Astrocyte (in vitro differentiated cells and primary cell): ENCODE results near the gene GRIN2A. TPM values are rescaled to one million over a fixed set of nuclear protein-coding genes. Genes with fewer than 3 reads are reported as not detected.

Experiments
- DNase-seq: peaks from one replicate; pipeline ENCODE4 v3.0.0-alpha.2; 2010; ENCODE audit warnings: low read depth
- FAIRE-seq: peaks from 2 replicates; lab custom pipeline; 2011; peaks lifted over from hg19 to GRCh38; lab: Jason Lieb, UNC
- H2AFZ ChIP-seq: 2 replicates; pipeline ENCODE4 v1.6.0; 2012; ENCODE audit warnings: low read depth, low read length, inconsistent platforms
- H3K27ac ChIP-seq: 2 replicates; pipeline ENCODE4 v1.5.1; 2011; ENCODE audit warnings: low read depth, low read length, inconsistent platforms
- H3K27me3 ChIP-seq: 2 replicates; pipeline ENCODE4 v1.6.0; 2011; ENCODE audit warnings: low read length, inconsistent platforms; ENCODE audit not compliant: insufficient read depth
- H3K36me3 ChIP-seq: 2 replicates; pipeline ENCODE4 v1.5.1; 2011; ENCODE audit warnings: low read length, inconsistent platforms; ENCODE audit not compliant: insufficient read depth
- H3K4me1 ChIP-seq: 2 replicates; pipeline ENCODE4 v1.5.1; 2011; ENCODE audit warnings: low read length, inconsistent platforms; ENCODE audit not compliant: insufficient read depth
- H3K4me2 ChIP-seq: 2 replicates; pipeline ENCODE4 v1.6.0; 2012; ENCODE audit warnings: low read length, inconsistent platforms
- H3K4me3 ChIP-seq: 2 replicates; pipeline ENCODE4 v1.5.1; 2011; ENCODE audit warnings: low read depth, mild to moderate bottlenecking, low read length, inconsistent platforms; ENCODE audit not compliant: insufficient read depth
- H3K79me2 ChIP-seq: 2 replicates; pipeline ENCODE4 v1.6.0; 2012; ENCODE audit warnings: mild to moderate bottlenecking, low read length, inconsistent platforms; ENCODE audit not compliant: insufficient read depth
- H3K9ac ChIP-seq: 2 replicates; pipeline ENCODE4 v1.6.0; 2012; ENCODE audit warnings: mild to moderate bottlenecking, low read length, inconsistent platforms
- H3K9me3 ChIP-seq: 2 replicates; pipeline ENCODE4 v1.5.1; 2012; ENCODE audit warnings: low read depth, mild to moderate bottlenecking, low read length, inconsistent platforms; ENCODE audit not compliant: insufficient read depth
- H4K20me1 ChIP-seq: 2 replicates; pipeline ENCODE4 v1.6.0; 2012; ENCODE audit warnings: low read length, inconsistent platforms; ENCODE audit not compliant: insufficient read depth
- H3K27ac Mint-ChIP-seq: one replicate; pipeline ENCODE4 v1.8.0; 2021; ENCODE audit warnings: mild to moderate bottlenecking, mixed read lengths; ENCODE audit not compliant: unreplicated experiment
- H3K27me3 Mint-ChIP-seq: one replicate; pipeline ENCODE4 v1.8.0; 2021; ENCODE audit warnings: low read depth, mixed read lengths; ENCODE audit not compliant: unreplicated experiment
- H3K36me3 Mint-ChIP-seq: one replicate; pipeline ENCODE4 v1.8.0; 2021; ENCODE audit warnings: low read depth, mixed read lengths; ENCODE audit not compliant: unreplicated experiment
- H3K4me1 Mint-ChIP-seq: one replicate; pipeline ENCODE4 v1.8.0; 2021; ENCODE audit warnings: low read depth, mixed read lengths; ENCODE audit not compliant: unreplicated experiment
- H3K4me3 Mint-ChIP-seq: one replicate; pipeline ENCODE4 v1.8.0; 2021; ENCODE audit warnings: mild to moderate bottlenecking, moderate library complexity, mixed read lengths; ENCODE audit not compliant: unreplicated experiment
- H3K9me3 Mint-ChIP-seq: one replicate; pipeline ENCODE4 v1.8.0; 2021; ENCODE audit warnings: mild to moderate bottlenecking, mixed read lengths; ENCODE audit not compliant: unreplicated experiment
- EZH2 ChIP-seq: IDR thresholded peaks from 2 replicates; pipeline ENCODE4 v1.6.1; 2012; ENCODE audit warnings: mild to moderate bottlenecking, low read length, inconsistent platforms; ENCODE audit not compliant: insufficient read depth
- total RNA-seq: library from RNA; stranded (reverse); gene quantifications from 2 replicates; pipeline ENCODE4 v1.2.1, GENCODE V29; 2021
- TF ChIP-seq, protein P1 (sequence below): IDR thresholded peaks from 2 replicates; pipeline ENCODE4 v1.5.1; 2011; ENCODE audit warnings: low read depth, mild to moderate bottlenecking, inconsistent platforms, low read length, moderate library complexity; ENCODE audit not compliant: insufficient read depth

GRIN2A gene
- total RNA-seq, 1 donor from 2014 or later, result 0.68 TPM

DNA sequence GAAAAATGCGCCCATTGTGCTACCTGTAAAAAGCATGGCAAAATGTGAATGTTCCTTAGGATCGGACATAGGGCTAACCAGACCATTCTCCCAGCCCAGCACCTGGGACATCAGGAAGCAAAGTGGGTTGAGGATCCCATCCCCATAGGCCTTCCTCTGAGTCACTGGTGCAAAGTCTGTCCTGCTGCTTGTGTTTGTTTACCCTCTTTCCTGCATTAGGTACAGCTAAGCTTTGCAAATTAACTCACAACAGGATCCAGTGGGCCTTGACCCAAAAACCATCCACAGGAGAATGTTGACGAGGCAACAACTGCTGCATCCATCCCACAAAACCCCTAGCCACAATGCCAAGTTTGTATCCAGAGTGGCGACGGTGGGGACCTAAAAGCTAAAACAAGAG lies 106.2 kb downstream of the GRIN2A start:
- H3K79me2 ChIP-seq, result no peaks in the 10 kb centered on the region
- FAIRE-seq (no peak), DNase-seq (no peak)
- no peak overlapping the region for H3K9ac ChIP-seq
- TF ChIP-seq EZH2, result no peak
- TF ChIP-seq, protein P1, sequence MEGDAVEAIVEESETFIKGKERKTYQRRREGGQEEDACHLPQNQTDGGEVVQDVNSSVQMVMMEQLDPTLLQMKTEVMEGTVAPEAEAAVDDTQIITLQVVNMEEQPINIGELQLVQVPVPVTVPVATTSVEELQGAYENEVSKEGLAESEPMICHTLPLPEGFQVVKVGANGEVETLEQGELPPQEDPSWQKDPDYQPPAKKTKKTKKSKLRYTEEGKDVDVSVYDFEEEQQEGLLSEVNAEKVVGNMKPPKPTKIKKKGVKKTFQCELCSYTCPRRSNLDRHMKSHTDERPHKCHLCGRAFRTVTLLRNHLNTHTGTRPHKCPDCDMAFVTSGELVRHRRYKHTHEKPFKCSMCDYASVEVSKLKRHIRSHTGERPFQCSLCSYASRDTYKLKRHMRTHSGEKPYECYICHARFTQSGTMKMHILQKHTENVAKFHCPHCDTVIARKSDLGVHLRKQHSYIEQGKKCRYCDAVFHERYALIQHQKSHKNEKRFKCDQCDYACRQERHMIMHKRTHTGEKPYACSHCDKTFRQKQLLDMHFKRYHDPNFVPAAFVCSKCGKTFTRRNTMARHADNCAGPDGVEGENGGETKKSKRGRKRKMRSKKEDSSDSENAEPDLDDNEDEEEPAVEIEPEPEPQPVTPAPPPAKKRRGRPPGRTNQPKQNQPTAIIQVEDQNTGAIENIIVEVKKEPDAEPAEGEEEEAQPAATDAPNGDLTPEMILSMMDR, result no peak
- Mint-ChIP-seq H3K4me1 (peaks cover 30% of the 10 kb centered on the region), H3K9me3 (peaks cover 6% of the 10 kb centered on the region), H3K27me3 (peaks cover 5% of the 10 kb centered on the region), H3K27ac (no peak overlapping the region), H3K4me3 (no peak overlapping the region), H3K36me3 (no peaks in the 10 kb centered on the region)
- H3K36me3 ChIP-seq, result no peaks in the 10 kb centered on the region
- H3K27ac ChIP-seq, result no peak overlapping the region
- no peaks in the 10 kb centered on the region for H3K27me3 ChIP-seq
- H3K4me3 ChIP-seq, result no peak overlapping the region
- H2AFZ ChIP-seq, result no peak overlapping the region
- no peaks in the 10 kb centered on the region for H4K20me1 ChIP-seq
- H3K9me3 ChIP-seq, result no peaks in the 10 kb centered on the region
- H3K4me2 ChIP-seq, result no peak overlapping the region
- peaks cover 31% of the 10 kb centered on the region for H3K4me1 ChIP-seq

DNA sequence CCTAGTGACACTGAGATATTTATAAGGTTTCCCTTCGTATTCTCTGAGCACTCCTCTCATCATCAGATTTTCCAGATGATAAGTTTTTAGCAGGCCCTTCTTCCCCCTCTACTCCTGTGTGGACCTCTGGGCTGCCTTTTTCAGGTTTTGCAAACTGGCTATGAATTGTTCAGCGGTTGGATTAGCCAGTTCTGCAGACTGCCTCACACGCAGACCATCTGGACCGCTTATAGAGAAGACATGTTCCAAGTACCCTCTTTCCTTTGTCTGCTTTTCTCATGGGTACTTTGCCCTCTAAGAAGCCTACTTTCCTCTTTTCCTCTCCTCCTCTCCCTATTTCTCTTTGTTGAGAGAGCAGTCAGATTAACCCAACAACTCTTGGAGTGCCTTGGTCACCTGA lies 111.6 kb downstream of the GRIN2A start:
- Histone ChIP-seq H3K27ac (no peak overlapping the region), H3K9me3 (no peaks in the 10 kb centered on the region), H3K9ac (no peak overlapping the region), H3K27me3 (no peaks in the 10 kb centered on the region), H3K79me2 (no peaks in the 10 kb centered on the region), H3K4me1 (no peaks in the 10 kb centered on the region), H4K20me1 (no peaks in the 10 kb centered on the region), H3K4me2 (no peak overlapping the region), H2AFZ (no peak overlapping the region), H3K4me3 (no peak overlapping the region), H3K36me3 (no peaks in the 10 kb centered on the region)
- peaks cover 2% of the 10 kb centered on the region for H3K9me3 Mint-ChIP-seq
- no peak overlapping the region for H3K4me3 Mint-ChIP-seq
- H3K27ac Mint-ChIP-seq, result no peak overlapping the region
- H3K36me3 Mint-ChIP-seq, result no peaks in the 10 kb centered on the region
- TF ChIP-seq, protein P1, result no peak
- no peak for TF ChIP-seq EZH2
- FAIRE-seq, result no peak
- no peaks in the 10 kb centered on the region for H3K4me1 Mint-ChIP-seq
- peaks cover 42% of the 10 kb centered on the region for H3K27me3 Mint-ChIP-seq
- DNase-seq, result no peak

DNA sequence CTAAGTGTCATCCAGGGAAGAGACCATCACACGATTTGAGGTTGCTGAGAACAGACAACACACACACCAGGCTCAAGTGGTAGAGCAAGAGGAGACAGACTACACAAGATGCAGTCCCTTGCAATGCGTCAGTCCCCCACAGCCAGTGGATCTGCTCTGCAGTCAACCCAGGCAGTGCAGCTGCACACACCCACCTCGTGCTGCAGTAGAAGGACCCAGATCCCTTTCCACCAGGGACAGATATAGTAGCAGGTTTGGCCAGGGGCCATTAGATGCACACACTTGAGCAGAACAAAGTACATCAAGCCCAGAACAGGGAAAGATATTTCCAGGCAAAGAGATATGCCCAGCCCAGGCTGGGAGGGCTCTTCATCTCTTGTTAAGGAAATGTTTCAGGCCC lies 112.9 kb downstream of the GRIN2A start:
- FAIRE-seq (no peak), DNase-seq (no peak)
- no peak overlapping the region for H3K27ac ChIP-seq
- H3K79me2 ChIP-seq, result no peaks in the 10 kb centered on the region
- TF ChIP-seq, protein P1, result no peak
- TF ChIP-seq EZH2, result no peak
- no peaks in the 10 kb centered on the region for H4K20me1 ChIP-seq
- H3K4me2 ChIP-seq, result no peak overlapping the region
- no peaks in the 10 kb centered on the region for H3K36me3 ChIP-seq
- H2AFZ ChIP-seq, result no peak overlapping the region
- no peaks in the 10 kb centered on the region for H3K4me1 ChIP-seq
- no peaks in the 10 kb centered on the region for H3K36me3 Mint-ChIP-seq
- H3K4me1 Mint-ChIP-seq, result no peaks in the 10 kb centered on the region
- no peak overlapping the region for H3K4me3 Mint-ChIP-seq
- H3K9ac ChIP-seq, result no peak overlapping the region
- H3K4me3 ChIP-seq, result no peak overlapping the region
- no peak overlapping the region for H3K27ac Mint-ChIP-seq
- peaks cover 2% of the 10 kb centered on the region for H3K9me3 Mint-ChIP-seq
- H3K27me3 ChIP-seq, result no peaks in the 10 kb centered on the region
- H3K27me3 Mint-ChIP-seq, result peaks cover 42% of the 10 kb centered on the region
- no peaks in the 10 kb centered on the region for H3K9me3 ChIP-seq
